HG03521 (cell line): ENCODE results near the gene STARD8.

Experiments used
- ATAC-seq: cut with Tn5 transposase; IDR thresholded peaks from one replicate; pipeline ENCODE4 v1.9.1; 2021; ENCODE audit warnings: mild to moderate bottlenecking, moderate library complexity; ENCODE audit not compliant: unreplicated experiment

STARD8 gene

GRCh38 chrX:68749426-68749825 lies 102.0 kb downstream of the STARD8 start:
- no peak for ATAC-seq

DNA sequence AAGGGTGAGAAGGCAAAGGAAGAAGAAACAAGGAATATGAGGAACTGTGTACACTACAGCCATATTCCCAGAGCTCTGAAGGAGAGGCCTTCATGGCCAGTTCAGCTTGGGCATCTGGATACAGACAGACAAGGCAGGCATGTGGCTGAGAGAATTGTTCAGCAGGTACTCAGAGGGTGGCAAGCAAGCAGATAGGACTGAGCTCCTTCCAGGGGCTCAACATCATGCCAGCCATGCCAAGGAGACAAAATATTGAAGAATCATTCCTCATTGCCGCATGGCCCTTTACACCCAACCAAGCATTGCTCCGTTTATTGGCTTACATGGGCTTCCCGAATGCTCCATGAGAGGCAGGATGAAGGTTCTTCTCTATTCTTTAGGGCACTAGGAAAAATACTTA lies 102.8 kb downstream of the STARD8 start:
- ATAC-seq, result no peak

DNA sequence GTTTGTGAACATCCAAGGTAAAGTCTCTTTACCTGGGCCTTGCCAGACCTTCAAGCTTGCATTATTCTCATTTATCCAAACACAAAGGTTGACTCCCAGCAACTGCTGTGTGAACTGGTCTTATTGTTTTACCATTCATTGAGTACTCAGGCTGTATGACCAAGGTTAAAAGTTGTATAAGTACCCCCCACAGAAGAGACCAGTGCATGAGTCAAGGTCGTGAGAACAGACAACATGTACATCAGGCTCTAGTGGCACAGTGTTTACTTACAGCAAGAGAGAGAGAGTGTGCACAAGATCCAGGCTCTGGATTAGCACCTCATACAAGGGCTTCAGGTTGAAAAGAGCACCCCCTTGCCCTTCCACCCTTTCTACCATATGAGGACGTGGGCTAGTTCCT lies 103.9 kb downstream of the STARD8 start:
- ATAC-seq, result no peak

- no peak for ATAC-seq
Measured at GRCh38 chrX:68753218-68753617, 105.8 kb downstream of the STARD8 start.

DNA sequence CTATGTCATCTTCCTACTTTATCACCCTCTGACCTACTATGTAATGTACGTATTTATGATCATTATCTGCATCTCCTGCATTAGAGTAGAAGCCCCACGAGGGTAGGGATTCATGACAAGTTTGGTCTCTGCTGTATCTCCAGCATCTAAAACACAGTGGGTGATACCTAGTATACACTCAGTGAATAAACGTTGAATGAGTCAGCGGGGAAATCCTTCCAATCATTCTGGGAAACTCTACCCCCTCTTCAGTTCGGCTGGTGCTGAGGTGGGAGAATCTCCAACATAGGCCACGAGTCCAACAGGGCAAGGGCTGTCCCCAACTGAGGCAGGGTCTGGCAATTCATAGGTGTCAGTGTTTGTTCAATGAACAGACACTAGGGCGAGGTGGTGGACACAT lies 106.9 kb downstream of the STARD8 start:
- ATAC-seq, result no peak

GRCh38 chrX:68755616-68756125 lies 108.2 kb downstream of the STARD8 start:
- no peak for ATAC-seq

DNA sequence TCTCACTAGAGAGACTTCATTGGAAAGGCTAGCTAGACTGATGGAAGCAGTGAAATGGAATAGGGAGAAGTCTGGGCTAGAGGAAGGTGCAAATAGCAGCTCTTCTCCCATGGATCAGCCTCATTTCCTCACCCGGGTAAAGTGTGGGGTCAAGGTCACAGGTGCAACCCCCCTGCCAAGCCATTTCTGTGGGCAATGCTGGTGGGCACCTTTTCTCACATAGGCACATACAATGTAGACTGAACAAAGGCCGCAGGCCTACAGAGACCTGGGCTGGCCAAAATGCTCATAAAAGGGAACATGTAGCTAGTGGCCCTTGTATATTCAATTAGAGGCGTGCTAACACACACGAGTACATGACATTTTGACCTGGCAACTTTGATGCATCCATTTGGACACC lies 109.9 kb downstream of the STARD8 start:
- ATAC-seq, result no peak

GRCh38 chrX:68757731-68758130 lies 110.3 kb downstream of the STARD8 start:
- no peak for ATAC-seq

DNA sequence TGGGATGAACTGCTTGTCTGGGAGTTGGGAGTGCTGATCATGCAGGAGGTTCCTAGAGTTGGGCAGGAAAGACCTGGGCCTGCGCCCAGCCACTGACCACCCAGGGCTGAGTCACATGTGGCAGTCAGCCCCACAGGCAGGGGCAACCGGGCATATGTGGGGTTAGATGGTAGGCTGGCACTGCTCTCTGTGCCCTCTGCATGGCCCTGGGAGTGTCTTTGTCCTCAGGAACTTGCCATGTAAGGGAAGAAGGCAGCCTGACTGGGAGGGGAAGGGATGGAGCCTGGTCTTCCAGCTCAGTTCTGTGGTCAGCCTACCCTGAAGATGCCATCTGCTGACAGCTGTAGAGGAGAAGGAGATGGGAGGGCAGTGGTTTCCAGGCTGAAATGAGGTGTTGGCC lies 111.2 kb downstream of the STARD8 start:
- ATAC-seq, result no peak

DNA sequence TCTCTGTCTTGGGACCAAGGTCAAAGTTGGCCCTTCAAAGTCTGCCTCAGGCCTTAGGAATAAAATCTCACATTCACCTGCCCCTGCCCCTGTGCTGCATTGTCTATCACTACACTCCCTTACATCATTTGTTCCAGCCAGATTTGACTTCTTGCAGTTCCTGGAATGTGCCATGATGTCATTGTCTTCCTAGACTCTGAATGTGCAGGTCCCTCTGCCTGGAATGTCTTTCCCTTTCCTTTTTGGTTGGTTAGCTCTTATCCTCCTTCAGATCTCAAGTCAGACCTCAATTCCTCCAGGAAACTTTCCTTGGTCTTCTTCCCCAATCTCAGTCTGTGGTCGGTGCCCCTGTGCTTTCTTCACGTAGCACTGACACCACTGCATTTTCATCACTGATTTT lies 113.6 kb downstream of the STARD8 start:
- no peak for ATAC-seq

DNA sequence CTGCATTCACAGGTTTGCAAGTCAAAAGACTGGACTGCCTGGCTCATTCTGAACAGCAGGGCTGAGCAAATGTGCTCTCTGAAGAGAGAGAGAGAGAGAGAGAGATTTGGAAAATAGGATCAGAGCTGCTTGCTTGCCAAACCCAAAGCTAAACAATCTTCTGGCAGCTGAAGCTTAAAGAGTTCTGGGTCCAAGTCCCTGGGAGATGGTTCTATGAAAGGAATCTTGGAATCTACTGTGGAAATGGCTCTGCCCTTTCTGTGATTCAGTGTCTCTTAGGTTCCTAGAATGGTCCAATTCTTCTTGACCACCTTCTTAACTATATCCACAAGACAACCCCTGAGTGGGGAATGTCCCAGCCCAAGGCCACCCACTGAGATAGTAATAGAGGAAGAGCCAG lies 115.3 kb downstream of the STARD8 start:
- ATAC-seq, result no peak

GRCh38 chrX:68763481-68763880 lies 116.0 kb downstream of the STARD8 start:
- ATAC-seq, result no peak
